PC-3 (cell line): ENCODE results near the gene PRRT4. TPM values are rescaled to one million over a fixed set of nuclear protein-coding genes. Genes with fewer than 3 reads are reported as not detected.

Source experiments
- ATAC-seq: fragments of 200-7000 bp; cut with Tn5 transposase; 2 replicates; pipeline ENCODE4 v1.9.1; 2020; ENCODE audit warnings: mild to moderate bottlenecking, moderate library complexity
- BruUV-seq: library from RNA; stranded (reverse); fragments of 400-500 nt; replicated peaks from 2 replicates; lab custom pipeline; 2021; lab: Mats Ljungman, UMichigan
- CTCF ChIA-PET: fragments of 300-600 bp; sonication (Branson Sonifier 250); formaldehyde crosslinking; loops from one replicate; lab custom pipeline; 2022; ENCODE audit warnings: antibody characterized with exemption; lab: Charles Lee
- POLR2A ChIA-PET: fragments of 300-600 bp; sonication (Branson Sonifier 250); formaldehyde crosslinking; loops from one replicate; lab custom pipeline; 2022; ENCODE audit warnings: antibody characterized with exemption; ENCODE audit not compliant: unreplicated experiment; lab: Charles Lee
- DNase-seq: peaks from one replicate; pipeline ENCODE4 v3.0.0-alpha.2; 2015
- H2AFZ ChIP-seq: fragments of 300-600 bp; sonication (generic); 2 replicates; pipeline ENCODE4 v1.6.0; 2016; ENCODE audit warnings: antibody characterized with exemption, low read length
- H3F3A ChIP-seq: fragments of 300-600 bp; sonication (generic); one replicate; pipeline ENCODE4 v1.6.0; 2017; ENCODE audit warnings: antibody characterized with exemption, low read length, control low read depth, mild to moderate bottlenecking; ENCODE audit not compliant: unreplicated experiment
- H3K27ac ChIP-seq: fragments of 300-600 bp; sonication (generic); 2 replicates; pipeline ENCODE4 v1.5.1; 2016; ENCODE audit warnings: mild to moderate bottlenecking, low read length
- H3K27me3 ChIP-seq: fragments of 300-600 bp; sonication (generic); 2 replicates; pipeline ENCODE4 v1.6.1; 2016; ENCODE audit warnings: low read length, mixed read lengths
- H3K36me3 ChIP-seq: fragments of 300-600 bp; sonication (generic); 2 replicates; pipeline ENCODE4 v1.6.1; 2016; ENCODE audit warnings: low read depth, mixed run types, low read length, mixed read lengths
- H3K4me1 ChIP-seq: fragments of 300-600 bp; sonication (generic); 2 replicates; pipeline ENCODE4 v1.5.1; 2016; ENCODE audit warnings: low read length; ENCODE audit not compliant: insufficient read depth
- H3K4me2 ChIP-seq: fragments of 300-600 bp; sonication (generic); 2 replicates; pipeline ENCODE4 v1.6.0; 2016; ENCODE audit warnings: low read length
- H3K4me3 ChIP-seq: fragments of 300-600 bp; sonication (generic); 2 replicates; pipeline ENCODE4 v1.5.1; 2016; ENCODE audit warnings: mild to moderate bottlenecking, low read length, mixed read lengths
- H3K79me2 ChIP-seq: fragments of 300-600 bp; sonication (generic); 2 replicates; pipeline ENCODE4 v1.6.1; 2017; ENCODE audit warnings: low read length, mixed read lengths
- H3K9ac ChIP-seq: fragments of 300-600 bp; sonication (generic); 2 replicates; pipeline ENCODE4 v1.6.0; 2016; ENCODE audit warnings: mild to moderate bottlenecking, low read length
- H3K9me2 ChIP-seq: fragments of 300-600 bp; sonication (generic); replicated peaks from 2 replicates; pipeline ENCODE4 v1.6.1; 2016; ENCODE audit warnings: mixed run types, low read length, mixed read lengths
- H3K9me3 ChIP-seq: fragments of 300-600 bp; sonication (generic); 2 replicates; pipeline ENCODE4 v1.6.1; 2016; ENCODE audit warnings: low read length, mixed read lengths
- H4K20me1 ChIP-seq: fragments of 300-600 bp; sonication (generic); 2 replicates; pipeline ENCODE4 v1.6.1; 2016; ENCODE audit warnings: low read length, mixed read lengths
- CTCF ChIP-seq: fragments of 300-600 bp; sonication (generic); conservative IDR thresholded peaks from 2 replicates; pipeline ENCODE4 v1.5.1; 2017; ENCODE audit warnings: antibody characterized with exemption, low read depth, mild to moderate bottlenecking, low read length
- EZH2 ChIP-seq: fragments of 300-600 bp; sonication (generic); IDR thresholded peaks from one replicate; pipeline ENCODE4 v1.6.1; 2017; ENCODE audit warnings: antibody characterized with exemption, mild to moderate bottlenecking, low read length; ENCODE audit not compliant: unreplicated experiment
- EZH2phosphoT487 ChIP-seq: fragments of 300-600 bp; sonication (generic); IDR thresholded peaks from 2 replicates; pipeline ENCODE4 v1.6.1; 2018; ENCODE audit warnings: mild to moderate bottlenecking, antibody characterized with exemption, low read length, borderline replicate concordance
- intact Hi-C: fragments of 100-400 bp; cut with micrococcal nuclease; formaldehyde crosslinking; loops from 2 replicates; pipeline ENCODE4 v1.9.0; 2023
- total RNA-seq: library from RNA; depleted of rRNA; stranded (reverse); fragments of >200 nt; gene quantifications from 2 replicates; pipeline ENCODE4 v1.2.3, GENCODE V29; 2014

The PRRT4 gene
- total RNA-seq, 1 experiment from 2014 or later: 0.36 TPM

DNA sequence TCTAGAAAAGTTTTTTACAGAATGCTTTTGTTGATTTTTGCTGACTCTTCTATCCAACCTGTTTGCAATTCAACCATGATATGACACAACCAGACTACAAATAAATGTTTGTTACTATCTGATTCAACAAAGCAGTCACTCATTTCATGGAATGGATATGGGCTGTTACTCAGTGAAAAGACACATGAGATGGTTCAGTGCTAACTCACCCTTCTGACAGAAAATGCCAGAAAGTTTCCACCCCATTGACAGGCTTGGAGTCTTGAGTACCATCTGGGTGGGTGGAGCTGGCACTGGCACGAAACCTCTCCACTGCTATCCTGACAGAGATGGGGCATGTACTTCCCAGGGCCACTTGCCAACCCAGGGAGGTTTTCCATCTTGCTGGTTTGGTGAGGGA lies 57.3 kb downstream of the PRRT4 start:
- no peak overlapping the region for H3K9ac ChIP-seq
- H3K27ac ChIP-seq: peak overlapping the region; percentile 25; the same call in 1 of the 2 replicates
- H3K36me3 ChIP-seq: peaks cover 40% of the 10 kb centered on the region
- H3K27me3 ChIP-seq: no peaks in the 10 kb centered on the region
- H3K9me2 ChIP-seq: no peaks in the 10 kb centered on the region
- CTCF ChIA-PET: no interaction called here
- no peaks in the 10 kb centered on the region for H4K20me1 ChIP-seq
- H3K9me3 ChIP-seq: no peaks in the 10 kb centered on the region
- POLR2A ChIA-PET: no interaction called here
- no peaks in the 10 kb centered on the region for H3K4me1 ChIP-seq
- H3K4me2 ChIP-seq: no peak overlapping the region
- no peaks in the 10 kb centered on the region for H3K79me2 ChIP-seq
- no peak overlapping the region for H3K4me3 ChIP-seq
- no peaks in the 10 kb centered on the region for H3F3A ChIP-seq
- no peak overlapping the region for H2AFZ ChIP-seq
- DNase-seq (peak; percentile 16), ATAC-seq (peak; percentile 48)
- BruUV-seq: no TSS peak
- TF ChIP-seq EZH2phosphoT487 (no peak), EZH2 (no peak)
- intact Hi-C loops: no loop called here

DNA sequence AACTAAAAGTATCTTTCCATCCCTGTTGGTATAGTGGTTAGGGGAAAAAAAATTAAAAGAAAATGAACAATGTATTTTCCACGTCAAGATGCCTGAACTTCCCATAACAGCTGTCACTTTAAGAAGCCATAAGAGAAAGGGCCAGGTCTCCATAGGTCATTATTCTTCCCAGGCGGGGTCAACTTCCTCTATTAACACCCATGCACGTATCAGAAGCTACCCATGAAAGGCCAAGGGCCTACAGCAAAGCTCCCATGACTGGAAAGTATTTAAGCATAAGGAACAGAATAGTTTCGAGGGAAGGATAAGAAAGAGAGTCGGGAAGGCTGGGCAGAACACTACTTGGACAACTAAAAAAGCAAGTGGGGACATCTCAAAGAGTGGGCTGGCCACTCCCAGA lies 57.8 kb downstream of the PRRT4 start:
- TF ChIP-seq EZH2phosphoT487 (no peak), EZH2 (no peak), CTCF (no peak)

DNA sequence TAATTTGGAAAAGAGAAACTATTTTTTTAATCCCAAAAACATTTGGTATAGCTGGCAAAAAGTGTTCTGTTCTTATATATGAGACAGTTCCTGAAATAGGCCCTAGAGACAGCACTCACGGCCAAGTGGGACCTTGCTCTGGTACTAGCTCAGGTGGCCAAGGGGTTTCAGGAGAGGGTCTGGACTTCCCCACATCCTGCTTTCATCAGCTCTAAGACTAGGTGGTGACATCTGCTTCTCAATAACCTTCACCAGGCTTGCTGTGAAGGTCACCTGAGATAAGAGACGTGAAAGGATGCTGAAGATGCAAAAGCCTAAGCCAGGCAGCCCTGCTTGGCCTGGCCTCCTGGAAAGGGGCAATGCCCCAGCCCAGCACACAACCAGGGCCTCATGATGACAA lies 58.4 kb downstream of the PRRT4 start:
- Histone ChIP-seq H2AFZ (no peak overlapping the region), H3K4me3 (no peak overlapping the region), H3K27ac (no peak overlapping the region), H3K4me2 (no peak overlapping the region), H3K4me1 (no peaks in the 10 kb centered on the region), H4K20me1 (no peaks in the 10 kb centered on the region), H3K27me3 (no peaks in the 10 kb centered on the region), H3K9me2 (no peaks in the 10 kb centered on the region), H3F3A (no peaks in the 10 kb centered on the region), H3K36me3 (peaks cover 36% of the 10 kb centered on the region), H3K79me2 (no peaks in the 10 kb centered on the region), H3K9me3 (no peaks in the 10 kb centered on the region), H3K9ac (no peak overlapping the region)
- ATAC-seq (no peak), DNase-seq (no peak)
- TF ChIP-seq EZH2phosphoT487 (no peak), CTCF (no peak), EZH2 (no peak)
- no TSS peak for BruUV-seq
- CTCF ChIA-PET: no interaction called here
- intact Hi-C loops: no loop called here
- POLR2A ChIA-PET: interaction anchor here (0.5 kb wide), 1 partner anchor 66 kb away, joined by 4 read pairs; no protein-coding TSS in a partner anchor

More for the DNA sequence above, 57.8 kb downstream of the PRRT4 start:
- Histone ChIP-seq H3K79me2 (no peaks in the 10 kb centered on the region), H3K27me3 (no peaks in the 10 kb centered on the region), H2AFZ (no peak overlapping the region), H3K4me3 (no peak overlapping the region), H3K27ac (no peak overlapping the region), H3K36me3 (peaks cover 38% of the 10 kb centered on the region), H3K9me3 (no peaks in the 10 kb centered on the region), H3F3A (no peaks in the 10 kb centered on the region), H3K9me2 (no peaks in the 10 kb centered on the region), H4K20me1 (no peaks in the 10 kb centered on the region), H3K4me2 (no peak overlapping the region), H3K9ac (no peak overlapping the region), H3K4me1 (no peaks in the 10 kb centered on the region)
- ATAC-seq (no peak), DNase-seq (no peak)
- POLR2A ChIA-PET: no interaction called here
- intact Hi-C loops: no loop called here
- CTCF ChIA-PET: no interaction called here
- no TSS peak for BruUV-seq
